HG03060 (cell line): ENCODE results near the gene AADACL3.
"Not testable (repeated sequence)": the region's sequence is repeated elsewhere in the genome, so short reads cannot be mapped to it uniquely, and the experiment has no call there.

Source experiments
- ATAC-seq: cut with Tn5 transposase; IDR thresholded peaks from one replicate; pipeline ENCODE4 v1.9.1; 2021; ENCODE audit warnings: low read depth, moderate number of reproducible peaks; ENCODE audit not compliant: unreplicated experiment

Gene AADACL3

GRCh38 chr1:12715896-12716437 lies at the start of gene AADACL3:
Gene AADACL3 (plus strand): TSS chr1:12716110. CDS start chr1:12716177, 67 bp downstream.
- ATAC-seq: no peak

GRCh38 chr1:12666141-12666735 lies 49.7 kb upstream of the AADACL3 start:
- ATAC-seq: no peak

- ATAC-seq: no peak
Observed at GRCh38 chr1:12669529-12670068, 46.3 kb upstream of the AADACL3 start.

- ATAC-seq: no peak
Observed at GRCh38 chr1:12674358-12674757, 41.6 kb upstream of the AADACL3 start.

GRCh38 chr1:12676122-12676521 lies 39.8 kb upstream of the AADACL3 start:
- not testable (repeated sequence) for ATAC-seq

- ATAC-seq: no peak
Observed at GRCh38 chr1:12677565-12677964, 38.3 kb upstream of the AADACL3 start.

- no peak for ATAC-seq
Observed at GRCh38 chr1:12678350-12678749, 37.6 kb upstream of the AADACL3 start.

GRCh38 chr1:12678820-12679219 lies 37.1 kb upstream of the AADACL3 start:
- ATAC-seq: no peak

GRCh38 chr1:12690156-12690555 lies 25.8 kb upstream of the AADACL3 start:
- ATAC-seq: no peak

- ATAC-seq: no peak
Observed at GRCh38 chr1:12692967-12693782, 22.7 kb upstream of the AADACL3 start.

- ATAC-seq: no peak
Observed at GRCh38 chr1:12696658-12697057, 19.3 kb upstream of the AADACL3 start.

- ATAC-seq: no peak
Observed at GRCh38 chr1:12697397-12697796, 18.5 kb upstream of the AADACL3 start.

- no peak for ATAC-seq
Observed at GRCh38 chr1:12703821-12704451, 12.0 kb upstream of the AADACL3 start.

GRCh38 chr1:12706061-12706460 lies 9.8 kb upstream of the AADACL3 start:
- no peak for ATAC-seq

- ATAC-seq: no peak
Observed at GRCh38 chr1:12708396-12709090, 7.4 kb upstream of the AADACL3 start.

GRCh38 chr1:12709091-12709491 lies 6.8 kb upstream of the AADACL3 start:
- no peak for ATAC-seq

- no peak for ATAC-seq
Observed at GRCh38 chr1:12709696-12710095, 6.2 kb upstream of the AADACL3 start.

GRCh38 chr1:12711536-12711935 lies 4.4 kb upstream of the AADACL3 start:
- ATAC-seq: no peak

- no peak for ATAC-seq
Observed at GRCh38 chr1:12712076-12712475, 3.8 kb upstream of the AADACL3 start.

- no peak for ATAC-seq
Observed at GRCh38 chr1:12712929-12713328, 3.0 kb upstream of the AADACL3 start.
